CD4-positive, alpha-beta memory T cell (primary cell): ENCODE data around the gene PLD6. TPM values are rescaled to one million over a fixed set of nuclear protein-coding genes. Genes with fewer than 3 reads are reported as not detected.
"Not testable (repeated sequence)": the region's sequence is repeated elsewhere in the genome, so short reads cannot be mapped to it uniquely, and the experiment has no call there.

Experiments used
- CTCF ChIA-PET: fragments of 350-600 bp; sonication (Branson Sonifier 250); formaldehyde crosslinking; loops from one replicate; lab custom pipeline; 2021; ENCODE audit warnings: inconsistent platforms; ENCODE audit not compliant: partially characterized antibody; lab: Charles Lee
- POLR2A ChIA-PET: fragments of 350-600 bp; sonication (Branson Sonifier 250); formaldehyde crosslinking; loops from one replicate; lab custom pipeline; 2021; ENCODE audit not compliant: partially characterized antibody; lab: Charles Lee
- DNase-seq, 5 donors: peaks; one replicate each; pipeline versions ENCODE4 v3.0.0 to v3.0.0-alpha.2; 2020 to 2022; ENCODE audit warnings: mixed read lengths in 1 of 5
- H3K27ac ChIP-seq: one replicate; pipeline ENCODE4 v1.7.0; 2013; ENCODE audit warnings: low read depth, low read length
- H3K27me3 ChIP-seq: 2 replicates; pipeline ENCODE4 v1.7.0; 2013; ENCODE audit warnings: mild to moderate bottlenecking, low read length, moderate library complexity; ENCODE audit not compliant: insufficient read depth
- H3K36me3 ChIP-seq: 2 replicates; pipeline ENCODE4 v1.7.0; 2013; ENCODE audit warnings: mild to moderate bottlenecking, low read length, moderate library complexity; ENCODE audit not compliant: insufficient read depth
- H3K4me1 ChIP-seq: 2 replicates; pipeline ENCODE4 v1.7.0; 2013; ENCODE audit warnings: mild to moderate bottlenecking, low read length, moderate library complexity; ENCODE audit not compliant: insufficient read depth
- H3K4me3 ChIP-seq, 2 donors: one replicate each; pipeline ENCODE4 v1.7.0; 2013; ENCODE audit warnings: low read length in 2 of 2, mild to moderate bottlenecking in 1 of 2
- H3K9me3 ChIP-seq, 2 donors: one replicate each; pipeline ENCODE4 v1.7.0; 2013; ENCODE audit warnings: low read length in 2 of 2, control low read depth in 1 of 2; ENCODE audit not compliant: control insufficient read depth in 1 of 2
- H3K27ac Mint-ChIP-seq, 7 donors: one replicate each; pipeline ENCODE4 v1.8.0; 2020 to 2021; ENCODE audit warnings: mixed read lengths in 7 of 7, mild to moderate bottlenecking in 6 of 7, inconsistent platforms in 3 of 7, moderate library complexity in 3 of 7
- H3K27me3 Mint-ChIP-seq, 2 donors: one replicate each; pipeline ENCODE4 v1.8.0; 2020 to 2021; ENCODE audit warnings: mixed read lengths in 2 of 2
- H3K36me3 Mint-ChIP-seq, 2 donors: one replicate each; pipeline ENCODE4 v1.8.0; 2020 to 2021; ENCODE audit warnings: mixed read lengths in 2 of 2, inconsistent platforms in 1 of 2, mild to moderate bottlenecking in 1 of 2
- H3K4me1 Mint-ChIP-seq, 4 donors: one replicate each; pipeline ENCODE4 v1.8.0; 2020 to 2021; ENCODE audit warnings: mixed read lengths in 4 of 4, mild to moderate bottlenecking in 1 of 4
- H3K4me3 Mint-ChIP-seq, 8 donors: one replicate each; pipeline ENCODE4 v1.8.0; 2020 to 2021; ENCODE audit warnings: mixed read lengths in 8 of 8, mild to moderate bottlenecking in 7 of 8, moderate library complexity in 6 of 8, inconsistent platforms in 3 of 8
- H3K9me3 Mint-ChIP-seq, 8 donors: one replicate each; pipeline ENCODE4 v1.8.0; 2020 to 2021; ENCODE audit warnings: mixed read lengths in 8 of 8, mild to moderate bottlenecking in 5 of 8, inconsistent platforms in 3 of 8, moderate library complexity in 1 of 8
- intact Hi-C: fragments of 100-400 bp; cut with micrococcal nuclease; formaldehyde crosslinking; loops from one replicate; pipeline ENCODE4 v1.15.1; 2023
- polyA plus RNA-seq, 2 donors: library from polyadenylated mRNA; unstranded; fragments of 300-500 nt; fragmentation: Illumina TruSeq; gene quantifications; one replicate each; pipeline ENCODE4 v1.2.3, GENCODE V29; 2021
- total RNA-seq, 2 experiments: library from RNA; stranded (reverse); gene quantifications; one replicate each; pipeline ENCODE4 v1.2.3, GENCODE V29; 2021

PLD6 gene
- total and polyA plus RNA-seq, 4 experiments from 2014 or later, result 12.8 to 26.6 (median 16.1) TPM

GRCh38 chr17:17201907-17202306, 4.2 kb downstream of the PLD6 start:
- CTCF ChIA-PET, result no interaction called here
- POLR2A ChIA-PET, result interaction anchor here (0.7 to 0.9 kb wide), 2 partner anchors 23 to 36 kb away, joined by 3 read pairs; no protein-coding TSS in a partner anchor
- intact Hi-C loops, result no loop called here
- peaks cover 25 to 31% of the 10 kb centered on the region in 2 donors for H3K36me3 Mint-ChIP-seq
- no peaks in the 10 kb centered on the region for H3K27me3 Mint-ChIP-seq
- no peak overlapping the region for H3K4me3 Mint-ChIP-seq
- no peaks in the 10 kb centered on the region for H3K9me3 ChIP-seq
- no peak overlapping the region for H3K27ac ChIP-seq
- peaks cover 18% of the 10 kb centered on the region for H3K36me3 ChIP-seq
- peaks cover 22 to 55% (median 32%) of the 10 kb centered on the region in 4 donors for H3K4me1 Mint-ChIP-seq
- H3K4me1 ChIP-seq, result peaks cover 28% of the 10 kb centered on the region
- H3K27me3 ChIP-seq, result no peaks in the 10 kb centered on the region
- no peaks in the 10 kb centered on the region for H3K9me3 Mint-ChIP-seq
- H3K27ac Mint-ChIP-seq, result peak overlapping the region in 3 of 7 donors; percentile 22 to 64 (median 24)
- DNase-seq, result no peak
- H3K4me3 ChIP-seq, result no peak overlapping the region

- Mint-ChIP-seq H3K4me3 (peak overlapping the region in 2 of 8 donors; percentile 31 to 39), H3K4me1 (peaks cover 22 to 53% (median 30%) of the 10 kb centered on the region in 4 donors), H3K27ac (peak overlapping the region in 1 of 7 donors; percentile 22), H3K36me3 (peaks cover 25 to 31% of the 10 kb centered on the region in 2 donors), H3K9me3 (no peaks in the 10 kb centered on the region), H3K27me3 (no peaks in the 10 kb centered on the region)
- H3K27me3 ChIP-seq, result no peaks in the 10 kb centered on the region
- no peak overlapping the region for H3K4me3 ChIP-seq
- POLR2A ChIA-PET, result interaction anchor here (0.9 to 1.5 kb wide), 3 partner anchors 18 to 160 kb away, joined by 3 to 4 read pairs (median 4); no protein-coding TSS in a partner anchor
- H3K4me1 ChIP-seq, result peaks cover 28% of the 10 kb centered on the region
- CTCF ChIA-PET, result interaction anchor here (0.7 to 1.7 kb wide), 4 partner anchors 9 to 112 kb away, joined by 3 to 4 read pairs (median 4); no protein-coding TSS in a partner anchor
- H3K36me3 ChIP-seq, result peaks cover 18% of the 10 kb centered on the region
- no peaks in the 10 kb centered on the region for H3K9me3 ChIP-seq
- intact Hi-C loops, result no loop called here
- no peak overlapping the region for H3K27ac ChIP-seq
- DNase-seq, result no peak
These were observed 4.9 kb downstream of the PLD6 start for GRCh38 chr17:17201271-17201670.

- Mint-ChIP-seq H3K27me3 (no peaks in the 10 kb centered on the region), H3K27ac (peak overlapping the region in 1 of 7 donors; percentile 23), H3K9me3 (no peaks in the 10 kb centered on the region), H3K36me3 (peaks cover 25 to 31% of the 10 kb centered on the region in 2 donors), H3K4me3 (no peak overlapping the region), H3K4me1 (peaks cover 22 to 53% (median 30%) of the 10 kb centered on the region in 4 donors)
- no peaks in the 10 kb centered on the region for H3K9me3 ChIP-seq
- DNase-seq, result no peak
- ChIA-PET POLR2A (interaction anchor here (0.9 to 1.5 kb wide), 3 partner anchors 17 to 160 kb away, joined by 3 to 4 read pairs (median 4); no protein-coding TSS in a partner anchor), CTCF (interaction anchor here (0.7 to 1.7 kb wide), 4 partner anchors 9 to 112 kb away, joined by 3 to 4 read pairs (median 4); no protein-coding TSS in a partner anchor)
- peaks cover 18% of the 10 kb centered on the region for H3K36me3 ChIP-seq
- H3K4me3 ChIP-seq, result no peak overlapping the region
- H3K4me1 ChIP-seq, result peaks cover 27% of the 10 kb centered on the region
- no peak overlapping the region for H3K27ac ChIP-seq
- intact Hi-C loops, result no loop called here
- H3K27me3 ChIP-seq, result no peaks in the 10 kb centered on the region
These were observed 5.3 kb downstream of the PLD6 start for GRCh38 chr17:17200831-17201230.

- H3K27ac ChIP-seq, result no peak overlapping the region
- Mint-ChIP-seq H3K4me3 (no peak overlapping the region), H3K27ac (peak overlapping the region in 1 of 7 donors; percentile 31), H3K36me3 (peaks cover 25 to 26% of the 10 kb centered on the region in 2 donors), H3K4me1 (peaks cover 22 to 49% (median 29%) of the 10 kb centered on the region in 4 donors), H3K9me3 (no peaks in the 10 kb centered on the region), H3K27me3 (no peaks in the 10 kb centered on the region)
- H3K4me1 ChIP-seq, result peaks cover 22% of the 10 kb centered on the region
- no peak overlapping the region for H3K4me3 ChIP-seq
- no peaks in the 10 kb centered on the region for H3K27me3 ChIP-seq
- H3K9me3 ChIP-seq, result no peaks in the 10 kb centered on the region
- intact Hi-C loops, result no loop called here
- H3K36me3 ChIP-seq, result peaks cover 18% of the 10 kb centered on the region
- DNase-seq, result no peak
- ChIA-PET CTCF (interaction anchor here (0.9 to 1.7 kb wide), 3 partner anchors 8 to 113 kb away, joined by 3 to 4 read pairs (median 4); no protein-coding TSS in a partner anchor), POLR2A (interaction anchor here (1.3 to 1.5 kb wide), 3 partner anchors 14 to 159 kb away, joined by 4 read pairs; no protein-coding TSS in a partner anchor)
These were observed 5.8 kb downstream of the PLD6 start for GRCh38 chr17:17200311-17200710.

- peaks cover 2% of the 10 kb centered on the region for H3K4me1 ChIP-seq
- peaks cover 6 to 28% (median 12%) of the 10 kb centered on the region in 4 donors for H3K4me1 Mint-ChIP-seq
- peaks cover 15% of the 10 kb centered on the region for H3K36me3 ChIP-seq
- no peak overlapping the region for H3K4me3 Mint-ChIP-seq
- H3K9me3 ChIP-seq, result no peaks in the 10 kb centered on the region
- H3K27ac ChIP-seq, result no peak overlapping the region
- DNase-seq, result no peak
- ChIA-PET POLR2A (interaction anchor here (0.9 to 1.2 kb wide), 2 partner anchors 9 to 18 kb away, joined by 3 to 4 read pairs; no protein-coding TSS in a partner anchor), CTCF (no interaction called here)
- H3K4me3 ChIP-seq, result no peak overlapping the region
- H3K27me3 Mint-ChIP-seq, result no peaks in the 10 kb centered on the region
- no peaks in the 10 kb centered on the region for H3K27me3 ChIP-seq
- intact Hi-C loops, result no loop called here
- H3K36me3 Mint-ChIP-seq, result peaks cover 20 to 22% of the 10 kb centered on the region in 2 donors
- no peaks in the 10 kb centered on the region for H3K9me3 Mint-ChIP-seq
- no peak overlapping the region for H3K27ac Mint-ChIP-seq
These were observed 7.9 kb downstream of the PLD6 start for GRCh38 chr17:17198281-17198680.

- H3K27ac Mint-ChIP-seq, result peak overlapping the region in 2 of 7 donors; percentile 59 to 83
- no peak overlapping the region for H3K4me3 ChIP-seq
- peaks cover 5% of the 10 kb centered on the region for H3K36me3 ChIP-seq
- H3K9me3 Mint-ChIP-seq, result no peaks in the 10 kb centered on the region
- no peaks in the 10 kb centered on the region for H3K27me3 Mint-ChIP-seq
- peaks cover 6 to 18% (median 10%) of the 10 kb centered on the region in 4 donors for H3K4me1 Mint-ChIP-seq
- DNase-seq, result no peak
- no peaks in the 10 kb centered on the region for H3K27me3 ChIP-seq
- no peaks in the 10 kb centered on the region for H3K9me3 ChIP-seq
- POLR2A ChIA-PET, result interaction anchor here (0.8 to 2.2 kb wide), 4 partner anchors 9 to 30 kb away, joined by 3 to 9 read pairs (median 4); partner anchors contain the start of gene PLD6
- no peaks in the 10 kb centered on the region for H3K4me1 ChIP-seq
- CTCF ChIA-PET, result no interaction called here
- intact Hi-C loops, result no loop called here
- peaks cover 10 to 12% of the 10 kb centered on the region in 2 donors for H3K36me3 Mint-ChIP-seq
- no peak overlapping the region for H3K4me3 Mint-ChIP-seq
- H3K27ac ChIP-seq, result no peak overlapping the region
These were observed 9.4 kb downstream of the PLD6 start for GRCh38 chr17:17196776-17197175.

GRCh38 chr17:17195466-17195865, 10.7 kb downstream of the PLD6 start:
- H3K9me3 ChIP-seq, H3K4me3 Mint-ChIP-seq, H3K36me3 Mint-ChIP-seq, intact Hi-C loops, H3K27me3 ChIP-seq, H3K27ac ChIP-seq, H3K4me1 ChIP-seq, H3K4me3 ChIP-seq, H3K9me3 Mint-ChIP-seq, H3K36me3 ChIP-seq, DNase-seq, H3K27me3 Mint-ChIP-seq, CTCF ChIA-PET: not testable (repeated sequence)
- POLR2A ChIA-PET, result interaction anchor here (1.4 to 2.2 kb wide), 3 partner anchors 9 to 28 kb away, joined by 3 to 9 read pairs (median 4); partner anchors contain the start of gene PLD6
- peaks cover 6 to 24% (median 9%) of the 10 kb centered on the region in 4 donors for H3K4me1 Mint-ChIP-seq
- H3K27ac Mint-ChIP-seq, result peak overlapping the region in 1 of 7 donors; percentile 27
